ENCODE measurements around the gene ADCY1. TPM values are rescaled to one million over a fixed set of nuclear protein-coding genes. Genes with fewer than 3 reads are reported as not detected.

The ADCY1 gene
- polyA plus RNA-seq, 4 donors, result under 0.01 to 1.0 (median 0.88) TPM; not detected in 1

DNA sequence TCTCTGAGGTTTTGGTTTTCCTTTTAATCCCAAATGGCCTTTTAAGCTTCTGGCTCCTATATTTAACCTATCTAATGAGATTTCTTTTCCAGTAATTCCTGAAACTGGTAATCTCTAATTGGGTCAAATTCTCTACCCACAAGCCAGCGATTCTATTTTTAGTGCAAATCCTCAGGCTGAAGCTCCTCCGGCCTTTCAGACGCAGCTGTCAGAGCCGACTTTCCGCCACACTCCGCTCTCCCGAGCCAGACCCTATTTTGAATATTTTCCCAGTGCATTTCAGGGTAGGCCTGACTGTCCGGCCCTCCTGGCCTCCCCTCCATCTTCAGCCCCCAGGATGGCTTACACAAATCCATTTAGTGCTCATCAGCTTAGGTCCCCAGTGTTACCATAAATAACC is 9.7 kb upstream of the ADCY1 start:
- no peak for FAIRE-seq
- H3K9me3 ChIP-seq (ENCODE audit: control insufficient read depth in 2 of 2, insufficient read depth in 1 of 2, low read depth in 1 of 2, low read length in 1 of 2), result peaks cover 0 to 8% of the 10 kb centered on the region in 2 donors
- H3K27me3 ChIP-seq (ENCODE audit: control insufficient read depth in 3 of 3, insufficient read depth in 3 of 3, low read length in 3 of 3), result peaks cover 0 to 10% (median 0%) of the 10 kb centered on the region in 3 donors
- DNase-seq, result no peak
- H3K4me1 ChIP-seq (ENCODE audit: control insufficient read depth in 3 of 3, insufficient read depth in 2 of 3, low read depth in 1 of 3, low read length in 2 of 3), result no peaks in the 10 kb centered on the region
- 60 to 81% (median 70%) methylated on average over 8 of the region's 8 CpGs for WGBS, 3 donors
- no peaks in the 10 kb centered on the region for H3K36me3 ChIP-seq (ENCODE audit: control insufficient read depth in 3 of 3, insufficient read depth in 2 of 3, low read depth in 1 of 3, low read length in 3 of 3)
- no peak overlapping the region for H3K27ac ChIP-seq (ENCODE audit: low read depth in 1 of 3, low read length in 2 of 3)
- H3K4me3 ChIP-seq (ENCODE audit: low read depth in 1 of 3, low read length in 3 of 3), result no peak overlapping the region

DNA sequence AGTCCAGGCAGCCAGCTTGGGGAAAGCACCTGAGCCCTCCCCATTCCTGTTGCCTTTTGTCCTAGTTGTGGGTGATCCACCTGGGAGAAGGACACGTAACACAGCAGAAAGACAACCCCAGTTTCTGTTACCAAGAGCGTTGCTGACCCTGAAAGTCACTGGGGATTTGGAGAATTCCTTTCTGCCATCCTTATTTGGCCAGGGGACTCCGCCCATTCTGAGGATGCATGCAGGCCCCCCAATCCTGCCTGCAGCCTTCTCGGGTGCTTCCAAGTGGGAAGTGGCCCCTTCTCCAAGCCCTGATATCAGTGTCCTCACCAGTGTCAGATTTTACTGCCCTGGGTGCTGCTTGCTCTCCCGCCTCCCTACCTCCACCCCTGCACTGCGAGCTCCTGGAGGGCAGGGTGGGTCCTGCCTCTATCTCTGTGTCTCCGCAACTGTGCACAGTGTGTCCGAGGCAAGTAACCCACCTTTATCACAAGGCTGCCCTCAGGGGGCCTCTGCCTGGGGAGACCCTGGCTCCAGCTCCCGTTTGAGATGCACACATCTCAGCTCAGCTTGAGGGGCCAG is 9.2 kb upstream of the ADCY1 start:
- WGBS, 3 donors, result 55 to 69% (median 58%) methylated on average over 9 of the region's 9 CpGs
- Histone ChIP-seq H3K27me3 (ENCODE audit: control insufficient read depth in 3 of 3, insufficient read depth in 3 of 3, low read length in 3 of 3) (peaks cover 0 to 12% (median 0%) of the 10 kb centered on the region in 3 donors), H3K36me3 (ENCODE audit: control insufficient read depth in 3 of 3, insufficient read depth in 2 of 3, low read depth in 1 of 3, low read length in 3 of 3) (no peaks in the 10 kb centered on the region), H3K4me1 (ENCODE audit: control insufficient read depth in 3 of 3, insufficient read depth in 2 of 3, low read depth in 1 of 3, low read length in 2 of 3) (no peaks in the 10 kb centered on the region), H3K27ac (ENCODE audit: low read depth in 1 of 3, low read length in 2 of 3) (no peak overlapping the region), H3K9me3 (ENCODE audit: control insufficient read depth in 2 of 2, insufficient read depth in 1 of 2, low read depth in 1 of 2, low read length in 1 of 2) (peaks cover 0 to 3% of the 10 kb centered on the region in 2 donors), H3K4me3 (ENCODE audit: low read depth in 1 of 3, low read length in 3 of 3) (no peak overlapping the region)
- no peak for DNase-seq
- FAIRE-seq, result no peak

DNA sequence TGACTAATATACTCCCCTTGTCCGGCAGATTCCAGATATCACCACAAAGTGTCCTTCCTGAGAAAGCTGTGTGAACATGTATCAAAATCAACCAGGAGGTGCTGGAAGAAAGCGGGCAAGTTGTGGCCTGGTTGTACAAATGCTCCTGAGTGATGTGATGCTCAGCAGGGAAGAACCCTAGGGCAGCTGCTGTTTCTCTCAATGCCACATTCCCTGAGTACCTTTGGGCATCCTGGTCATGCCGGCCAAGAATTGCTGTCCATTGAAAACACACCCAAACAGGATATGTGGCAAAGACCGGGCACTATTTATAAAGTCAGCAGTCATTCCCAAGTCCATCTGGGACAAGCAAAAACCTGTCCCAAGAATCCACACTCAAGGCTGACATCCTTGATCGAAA is 7.8 kb upstream of the ADCY1 start:
- FAIRE-seq, result no peak
- 80 to 86% (median 84%) methylated on average over 5 of the region's 5 CpGs for WGBS, 3 donors
- no peak overlapping the region for H3K4me3 ChIP-seq (ENCODE audit: low read depth in 1 of 3, low read length in 3 of 3)

DNA sequence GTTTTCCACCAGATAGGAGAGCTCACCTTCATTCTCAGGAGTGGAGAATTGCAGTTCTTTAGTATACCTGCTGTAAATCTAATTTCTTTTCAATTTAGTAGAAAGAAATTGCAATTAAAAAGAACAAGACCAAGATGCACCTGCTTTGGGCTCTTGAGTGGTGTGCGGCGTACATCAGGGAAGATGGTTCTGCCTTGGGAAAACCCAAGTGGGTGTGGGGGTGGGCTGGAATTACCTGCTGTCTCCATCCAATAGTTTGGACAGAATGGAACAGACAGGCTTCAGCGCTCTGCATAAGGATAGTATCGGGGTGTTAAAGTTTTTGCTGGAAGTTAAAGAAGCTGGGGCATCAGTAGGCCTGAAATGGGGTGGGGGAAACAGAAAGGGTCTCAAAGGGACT is 7.2 kb upstream of the ADCY1 start:
- no peak overlapping the region for H3K27ac ChIP-seq (ENCODE audit: low read depth in 1 of 3, low read length in 2 of 3)
- H3K9me3 ChIP-seq (ENCODE audit: control insufficient read depth in 2 of 2, insufficient read depth in 1 of 2, low read depth in 1 of 2, low read length in 1 of 2), result no peaks in the 10 kb centered on the region
- FAIRE-seq (no peak), DNase-seq (no peak)
- H3K4me3 ChIP-seq (ENCODE audit: low read depth in 1 of 3, low read length in 3 of 3), result no peak overlapping the region
- 92 to 96% (median 96%) methylated on average over 4 of the region's 4 CpGs for WGBS, 3 donors
- peaks cover 0 to 17% (median 0%) of the 10 kb centered on the region in 3 donors for H3K27me3 ChIP-seq (ENCODE audit: control insufficient read depth in 3 of 3, insufficient read depth in 3 of 3, low read length in 3 of 3)
- H3K4me1 ChIP-seq (ENCODE audit: control insufficient read depth in 3 of 3, insufficient read depth in 2 of 3, low read depth in 1 of 3, low read length in 2 of 3), result no peaks in the 10 kb centered on the region
- no peaks in the 10 kb centered on the region for H3K36me3 ChIP-seq (ENCODE audit: control insufficient read depth in 3 of 3, insufficient read depth in 2 of 3, low read depth in 1 of 3, low read length in 3 of 3)

More for the DNA sequence above, 7.8 kb upstream of the ADCY1 start:
- DNase-seq, result no peak
- no peaks in the 10 kb centered on the region for H3K4me1 ChIP-seq (ENCODE audit: control insufficient read depth in 3 of 3, insufficient read depth in 2 of 3, low read depth in 1 of 3, low read length in 2 of 3)
- no peaks in the 10 kb centered on the region for H3K36me3 ChIP-seq (ENCODE audit: control insufficient read depth in 3 of 3, insufficient read depth in 2 of 3, low read depth in 1 of 3, low read length in 3 of 3)
- no peak overlapping the region for H3K27ac ChIP-seq (ENCODE audit: low read depth in 1 of 3, low read length in 2 of 3)
- no peaks in the 10 kb centered on the region for H3K9me3 ChIP-seq (ENCODE audit: control insufficient read depth in 2 of 2, insufficient read depth in 1 of 2, low read depth in 1 of 2, low read length in 1 of 2)
- H3K27me3 ChIP-seq (ENCODE audit: control insufficient read depth in 3 of 3, insufficient read depth in 3 of 3, low read length in 3 of 3), result peaks cover 0 to 15% (median 0%) of the 10 kb centered on the region in 3 donors

DNA sequence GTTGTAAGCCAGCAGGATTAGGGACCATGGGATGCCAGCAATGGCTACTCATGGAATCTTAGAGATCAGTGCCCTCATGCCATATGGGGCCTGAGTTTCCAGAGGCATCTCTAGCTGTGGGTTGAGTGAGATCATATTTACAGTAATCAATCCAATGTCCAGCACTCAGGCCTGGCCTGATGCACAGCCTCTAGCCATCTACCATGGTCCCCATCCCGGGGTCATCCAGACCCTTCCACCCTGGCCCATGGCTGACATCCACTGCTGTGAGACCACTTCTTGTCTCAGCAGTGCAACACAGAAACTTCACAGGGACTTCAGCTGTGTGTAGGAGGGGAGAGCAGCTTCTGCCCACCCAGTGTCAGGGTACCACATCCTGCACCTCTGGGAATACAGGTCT is 6.5 kb upstream of the ADCY1 start:
- no peak overlapping the region for H3K4me3 ChIP-seq (ENCODE audit: low read depth in 1 of 3, low read length in 3 of 3)
- H3K36me3 ChIP-seq (ENCODE audit: control insufficient read depth in 3 of 3, insufficient read depth in 2 of 3, low read depth in 1 of 3, low read length in 3 of 3), result no peaks in the 10 kb centered on the region
- no peak for DNase-seq
- H3K9me3 ChIP-seq (ENCODE audit: control insufficient read depth in 2 of 2, insufficient read depth in 1 of 2, low read depth in 1 of 2, low read length in 1 of 2), result no peaks in the 10 kb centered on the region
- no peaks in the 10 kb centered on the region for H3K4me1 ChIP-seq (ENCODE audit: control insufficient read depth in 3 of 3, insufficient read depth in 2 of 3, low read depth in 1 of 3, low read length in 2 of 3)
- H3K27me3 ChIP-seq (ENCODE audit: control insufficient read depth in 3 of 3, insufficient read depth in 3 of 3, low read length in 3 of 3), result peaks cover 0 to 21% (median 0%) of the 10 kb centered on the region in 3 donors
- WGBS, 3 donors, result 54 to 93% (median 76%) methylated on average over 1 of the region's 1 CpG
- FAIRE-seq, result no peak
- no peak overlapping the region for H3K27ac ChIP-seq (ENCODE audit: low read depth in 1 of 3, low read length in 2 of 3)

DNA sequence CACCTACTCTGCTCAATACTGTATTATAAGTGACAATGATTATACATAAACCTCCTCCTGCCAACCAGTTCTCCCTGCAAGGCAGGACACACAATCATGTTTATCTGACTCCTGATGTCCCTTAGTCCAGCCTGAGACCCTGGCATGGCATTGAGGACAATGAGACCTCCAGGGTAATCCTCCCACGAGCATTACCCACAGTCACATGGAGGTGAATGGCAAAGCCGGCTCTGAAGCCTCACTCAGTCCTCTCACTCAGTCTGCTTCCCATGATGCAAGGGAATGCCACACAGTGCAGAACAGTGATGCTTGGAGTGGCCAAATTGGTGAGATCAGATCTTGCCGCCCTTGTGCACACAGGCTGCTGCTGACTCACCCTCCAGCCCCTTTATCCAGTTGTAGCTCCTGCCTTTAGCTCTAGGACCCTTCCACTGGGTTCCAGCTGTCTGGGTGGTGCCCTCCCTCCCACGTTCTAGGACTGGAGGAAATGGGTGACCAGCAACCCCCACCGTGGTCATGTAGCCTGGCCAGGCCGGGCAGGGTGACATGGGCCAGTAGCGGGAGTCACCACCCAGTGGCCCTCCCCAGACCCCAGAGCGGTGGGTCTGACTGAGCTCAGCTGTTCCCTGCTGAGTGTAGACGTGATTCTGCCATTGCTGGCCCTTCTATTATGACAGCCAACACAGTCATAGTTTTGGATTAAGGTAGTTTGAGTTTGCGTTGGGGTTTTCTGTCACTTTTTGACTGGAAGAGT is 5.5 kb upstream of the ADCY1 start:
- FAIRE-seq, result no peak
- 71 to 83% (median 72%) methylated on average over 10 of the region's 10 CpGs for WGBS, 3 donors
- H3K4me1 ChIP-seq (ENCODE audit: control insufficient read depth in 3 of 3, insufficient read depth in 2 of 3, low read depth in 1 of 3, low read length in 2 of 3), result peaks cover 0 to 1% (median 0%) of the 10 kb centered on the region in 3 donors
- H3K4me3 ChIP-seq (ENCODE audit: low read depth in 1 of 3, low read length in 3 of 3), result no peak overlapping the region
- no peak overlapping the region for H3K27ac ChIP-seq (ENCODE audit: low read depth in 1 of 3, low read length in 2 of 3)
- DNase-seq, result no peak
- H3K36me3 ChIP-seq (ENCODE audit: control insufficient read depth in 3 of 3, insufficient read depth in 2 of 3, low read depth in 1 of 3, low read length in 3 of 3), result no peaks in the 10 kb centered on the region
- H3K9me3 ChIP-seq (ENCODE audit: control insufficient read depth in 2 of 2, insufficient read depth in 1 of 2, low read depth in 1 of 2, low read length in 1 of 2), result no peaks in the 10 kb centered on the region
- peaks cover 0 to 31% (median 4%) of the 10 kb centered on the region in 3 donors for H3K27me3 ChIP-seq (ENCODE audit: control insufficient read depth in 3 of 3, insufficient read depth in 3 of 3, low read length in 3 of 3)

DNA sequence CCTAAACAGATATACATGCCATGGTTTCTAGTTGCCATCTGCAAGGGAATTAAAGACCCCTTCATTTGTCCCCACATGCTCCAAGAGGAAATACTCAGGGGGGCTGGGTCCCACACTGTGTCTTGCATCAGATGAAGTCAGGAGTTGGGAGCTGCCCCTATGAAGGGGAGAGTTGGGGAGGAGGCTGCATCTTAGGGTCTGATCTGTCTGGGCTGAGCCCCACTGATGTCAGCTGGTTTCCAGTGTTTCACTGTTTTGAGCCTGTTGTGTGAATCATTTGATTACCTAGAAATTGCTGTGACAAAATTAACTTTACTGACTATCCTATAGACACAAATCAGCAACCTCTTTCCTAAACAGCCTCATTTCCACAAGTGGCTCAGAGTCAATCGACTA is 4.9 kb upstream of the ADCY1 start:
- 71 to 90% (median 84%) methylated on average over 1 of the region's 1 CpG for WGBS, 3 donors
- FAIRE-seq (no peak), DNase-seq (no peak)
- Histone ChIP-seq H3K4me1 (ENCODE audit: control insufficient read depth in 3 of 3, insufficient read depth in 2 of 3, low read depth in 1 of 3, low read length in 2 of 3) (peaks cover 0 to 4% (median 0%) of the 10 kb centered on the region in 3 donors), H3K27me3 (ENCODE audit: control insufficient read depth in 3 of 3, insufficient read depth in 3 of 3, low read length in 3 of 3) (peaks cover 0 to 34% (median 4%) of the 10 kb centered on the region in 3 donors), H3K4me3 (ENCODE audit: low read depth in 1 of 3, low read length in 3 of 3) (no peak overlapping the region), H3K9me3 (ENCODE audit: control insufficient read depth in 2 of 2, insufficient read depth in 1 of 2, low read depth in 1 of 2, low read length in 1 of 2) (no peaks in the 10 kb centered on the region), H3K36me3 (ENCODE audit: control insufficient read depth in 3 of 3, insufficient read depth in 2 of 3, low read depth in 1 of 3, low read length in 3 of 3) (no peaks in the 10 kb centered on the region), H3K27ac (ENCODE audit: low read depth in 1 of 3, low read length in 2 of 3) (no peak overlapping the region)

DNA sequence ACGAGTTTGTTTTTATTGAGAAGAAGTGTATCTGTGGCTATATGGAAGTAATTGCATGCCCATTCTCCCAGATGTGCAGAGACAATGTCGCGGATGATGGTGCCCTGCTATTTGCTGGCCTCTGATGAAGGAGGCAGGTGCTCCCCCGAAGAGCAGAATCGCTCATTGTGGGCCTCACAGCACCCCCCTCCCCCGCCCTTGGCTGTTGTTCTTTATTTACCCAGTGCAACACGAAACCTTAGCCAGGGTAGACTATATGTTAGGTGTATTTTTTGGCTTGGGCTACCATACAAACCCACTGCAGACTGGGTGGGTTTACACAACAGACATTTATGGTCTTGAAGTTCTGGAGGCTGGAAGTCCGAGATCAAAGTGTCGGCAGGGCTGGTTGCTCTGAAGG is 3.4 kb upstream of the ADCY1 start:
- WGBS, 3 donors, result 76 to 88% (median 82%) methylated on average over 9 of the region's 9 CpGs
- Histone ChIP-seq H3K4me1 (ENCODE audit: control insufficient read depth in 3 of 3, insufficient read depth in 2 of 3, low read depth in 1 of 3, low read length in 2 of 3) (peaks cover 0 to 12% (median 0%) of the 10 kb centered on the region in 3 donors), H3K4me3 (ENCODE audit: low read depth in 1 of 3, low read length in 3 of 3) (no peak overlapping the region), H3K27me3 (ENCODE audit: control insufficient read depth in 3 of 3, insufficient read depth in 3 of 3, low read length in 3 of 3) (peaks cover 3 to 37% (median 7%) of the 10 kb centered on the region in 3 donors), H3K27ac (ENCODE audit: low read depth in 1 of 3, low read length in 2 of 3) (no peak overlapping the region), H3K9me3 (ENCODE audit: control insufficient read depth in 2 of 2, insufficient read depth in 1 of 2, low read depth in 1 of 2, low read length in 1 of 2) (no peaks in the 10 kb centered on the region), H3K36me3 (ENCODE audit: control insufficient read depth in 3 of 3, insufficient read depth in 2 of 3, low read depth in 1 of 3, low read length in 3 of 3) (no peaks in the 10 kb centered on the region)
- DNase-seq (no peak), FAIRE-seq (no peak)
